Liver (tissue), 9 donors: Measurements from ENCODE around the gene BLM. TPM values are rescaled to one million over a fixed set of nuclear protein-coding genes. Genes with fewer than 3 reads are reported as not detected.

ENCODE experiments used
- DNase-seq: peaks from one replicate; pipeline ENCODE4 v3.0.0-alpha.2; 2017; ENCODE audit warnings: low spot score
- H3K27ac ChIP-seq, 2 donors: one replicate each; pipeline ENCODE4 v1.7.0; 2013; ENCODE audit warnings: inconsistent platforms in 2 of 2, low read length in 2 of 2, control low read depth in 1 of 2, low read depth in 1 of 2, mild to moderate bottlenecking in 1 of 2
- H3K27me3 ChIP-seq, 4 donors: one replicate each; pipeline versions ENCODE4 v1.6.1 to v1.7.0; 2013; ENCODE audit warnings: low read length in 3 of 4, inconsistent platforms in 1 of 4, mild to moderate bottlenecking in 1 of 4, moderate library complexity in 1 of 4; ENCODE audit not compliant: control insufficient read depth in 4 of 4, insufficient read depth in 4 of 4
- H3K36me3 ChIP-seq, 4 donors: one replicate each; pipeline versions ENCODE4 v1.6.1 to v1.7.0; 2013; ENCODE audit warnings: low read length in 3 of 4, mild to moderate bottlenecking in 3 of 4, low read depth in 1 of 4, moderate library complexity in 1 of 4; ENCODE audit not compliant: control insufficient read depth in 4 of 4, insufficient read depth in 3 of 4
- H3K4me1 ChIP-seq, 4 donors: one replicate each; pipeline versions ENCODE4 v1.6.1 to v1.7.0; 2013; ENCODE audit warnings: low read length in 3 of 4, mild to moderate bottlenecking in 3 of 4, moderate library complexity in 1 of 4; ENCODE audit not compliant: control insufficient read depth in 4 of 4, insufficient read depth in 4 of 4
- H3K4me3 ChIP-seq, 3 donors: one replicate each; pipeline versions ENCODE4 v1.6.1 to v1.7.0; 2013; ENCODE audit warnings: low read length in 3 of 3, control low read depth in 1 of 3, low read depth in 1 of 3, mild to moderate bottlenecking in 1 of 3
- H3K9ac ChIP-seq, 2 donors: one replicate each; pipeline ENCODE4 v1.7.0; 2013; ENCODE audit warnings: low read length in 2 of 2, mild to moderate bottlenecking in 2 of 2, moderate library complexity in 2 of 2, control low read depth in 1 of 2, low read depth in 1 of 2
- H3K9me3 ChIP-seq, 4 donors: one replicate each; pipeline versions ENCODE4 v1.6.1 to v1.7.0; 2013; ENCODE audit warnings: low read length in 3 of 4; ENCODE audit not compliant: control insufficient read depth in 4 of 4
- ATF3 ChIP-seq: IDR thresholded peaks from 2 replicates; pipeline ENCODE4 v1.6.1; 2016; ENCODE audit warnings: antibody characterized with exemption
- CTCF ChIP-seq: fragments of 150-350 bp; IDR thresholded peaks from 2 replicates; pipeline ENCODE4 v1.5.1; 2017; ENCODE audit warnings: improper control_type of control experiment, low read depth, low read length; ENCODE audit not compliant: missing input control
- EGR1 ChIP-seq, 2 donors: IDR thresholded peaks; 2 replicates each; pipeline ENCODE4 v1.6.1; 2016 to 2018; ENCODE audit warnings: antibody characterized with exemption in 2 of 2, low read depth in 2 of 2
- FOXA1 ChIP-seq: IDR thresholded peaks from 2 replicates; pipeline ENCODE4 v1.6.1; 2016; ENCODE audit warnings: antibody characterized with exemption
- FOXA2 ChIP-seq: IDR thresholded peaks from 2 replicates; pipeline ENCODE4 v1.6.1; 2016; ENCODE audit warnings: antibody characterized with exemption
- GABPA ChIP-seq, 2 donors: IDR thresholded peaks in 1 of 2; conservative IDR thresholded peaks in 1 of 2; 2 replicates each; pipeline ENCODE4 v1.6.1; 2016; ENCODE audit warnings: antibody characterized with exemption in 2 of 2, mild to moderate bottlenecking in 1 of 2, moderate library complexity in 1 of 2
- HNF4A ChIP-seq, 2 donors: conservative IDR thresholded peaks; 2 replicates each; pipeline ENCODE4 v1.6.1; 2016; ENCODE audit warnings: antibody characterized with exemption in 2 of 2, mild to moderate bottlenecking in 2 of 2
- HNF4G ChIP-seq: IDR thresholded peaks from 2 replicates; pipeline ENCODE4 v1.6.1; 2016; ENCODE audit warnings: antibody characterized with exemption
- MAX ChIP-seq: IDR thresholded peaks from 2 replicates; pipeline ENCODE4 v1.6.1; 2016; ENCODE audit warnings: antibody characterized with exemption
- NR2F2 ChIP-seq: IDR thresholded peaks from 2 replicates; pipeline ENCODE4 v1.6.1; 2016; ENCODE audit warnings: antibody characterized with exemption
- RAD21 ChIP-seq, 2 donors: IDR thresholded peaks; 2 replicates each; pipeline ENCODE4 v1.6.1; 2016; ENCODE audit warnings: antibody characterized with exemption in 2 of 2, mild to moderate bottlenecking in 2 of 2
- REST ChIP-seq: IDR thresholded peaks from 2 replicates; pipeline ENCODE4 v1.6.1; 2016; ENCODE audit warnings: antibody characterized with exemption, mild to moderate bottlenecking
- RXRA ChIP-seq, 2 donors: IDR thresholded peaks; 2 replicates each; pipeline ENCODE4 v1.6.1; 2017 to 2018; ENCODE audit warnings: antibody characterized with exemption in 2 of 2, mild to moderate bottlenecking in 1 of 2
- SP1 ChIP-seq: IDR thresholded peaks from 2 replicates; pipeline ENCODE4 v1.6.1; 2018; ENCODE audit warnings: antibody characterized with exemption, mild to moderate bottlenecking
- TAF1 ChIP-seq: conservative IDR thresholded peaks from 2 replicates; pipeline ENCODE4 v1.6.1; 2016; ENCODE audit warnings: antibody characterized with exemption, mild to moderate bottlenecking
- YY1 ChIP-seq: IDR thresholded peaks from 2 replicates; pipeline ENCODE4 v1.6.1; 2016; ENCODE audit warnings: antibody characterized with exemption, mild to moderate bottlenecking
- ZBTB33 ChIP-seq: IDR thresholded peaks from 2 replicates; pipeline ENCODE4 v1.6.1; 2016; ENCODE audit warnings: antibody characterized with exemption
- WGBS: extraction: QIAGEN DNeasy Blood & Tissue Kit; methylation state at CpG from one replicate; pipeline ENCODE4 v1.1.7; 2013; 5-methylcytosine and 5-hydroxymethylcytosine counted together
- polyA plus RNA-seq, 2 donors: library from polyadenylated mRNA; stranded (reverse) in 1 of 2; unstranded in 1 of 2; fragments of 200-250 nt in 1 of 2; fragments of >200 nt in 1 of 2; fragmentation: Nextera tagmentation in 1 of 2; extraction: Ambion mirVana in 1 of 2; gene quantifications; one replicate each; pipeline versions ENCODE4 v1.2.1 to v1.2.3, GENCODE V29; 2013 to 2015
- total RNA-seq, 2 donors: library from RNA; depleted of rRNA; stranded (reverse); fragments of >200 nt; gene quantifications; one replicate each; pipeline ENCODE4 v1.2.3, GENCODE V29; 2014
- donor health status: healthy.
- donor health status: healthy.
- donor health status: healthy.
- donor health status: healthy.
- donor health status: healthy.

The BLM gene
- total and polyA plus RNA-seq, 4 donors, result 0.33 to 15.1 (median 0.41) TPM

GRCh38 chr15:90701048-90701447 lies 16.1 kb upstream of the BLM start:
- H3K27me3 ChIP-seq, result no peaks in the 10 kb centered on the region
- no peak overlapping the region for H3K27ac ChIP-seq
- WGBS, result 81% methylated on average over 2 of the region's 2 CpGs

GRCh38 chr15:90701880-90702630 lies 15.1 kb upstream of the BLM start:
- Histone ChIP-seq H3K36me3 (no peaks in the 10 kb centered on the region), H3K27ac (no peak overlapping the region), H3K4me3 (no peak overlapping the region), H3K9ac (no peak overlapping the region), H3K4me1 (no peaks in the 10 kb centered on the region), H3K27me3 (no peaks in the 10 kb centered on the region), H3K9me3 (no peaks in the 10 kb centered on the region)
- WGBS, result 91% methylated on average over 9 of the region's 9 CpGs
- TF ChIP-seq NR2F2 (no peak), CTCF (no peak), RAD21 (IDR thresholded peaks at IDR 0.05) (peak; percentile 6 to 12)
- DNase-seq, result no peak

More at GRCh38 chr15:90701048-90701447, 16.1 kb upstream of the BLM start:
- no peak for TF ChIP-seq NR2F2
- no peak for TF ChIP-seq RXRA (IDR thresholded peaks at IDR 0.05)
- TF ChIP-seq YY1, result no peak
- no peak for DNase-seq
- H3K36me3 ChIP-seq, result no peaks in the 10 kb centered on the region
- H3K4me3 ChIP-seq, result no peak overlapping the region
- no peaks in the 10 kb centered on the region for H3K4me1 ChIP-seq
- no peak overlapping the region for H3K9ac ChIP-seq
- no peaks in the 10 kb centered on the region for H3K9me3 ChIP-seq

- no peak overlapping the region for H3K27ac ChIP-seq
- DNase-seq, result no peak
- WGBS, result 97% methylated on average over 5 of the region's 5 CpGs
- no peak overlapping the region for H3K9ac ChIP-seq
- H3K27me3 ChIP-seq, result no peaks in the 10 kb centered on the region
- H3K9me3 ChIP-seq, result no peaks in the 10 kb centered on the region
- no peaks in the 10 kb centered on the region for H3K36me3 ChIP-seq
- H3K4me3 ChIP-seq, result no peak overlapping the region
- H3K4me1 ChIP-seq, result no peaks in the 10 kb centered on the region
- TF ChIP-seq CTCF (no peak), ZBTB33 (no peak), HNF4A (conservative IDR thresholded peaks at IDR 0.05) (no peak), RAD21 (IDR thresholded peaks at IDR 0.05) (no peak), FOXA1 (no peak), YY1 (no peak), EGR1 (IDR thresholded peaks at IDR 0.05; ENCODE audit: low read depth in 2 of 2) (no peak), TAF1 (no peak), NR2F2 (no peak), SP1 (no peak), FOXA2 (no peak), GABPA (IDR thresholded peaks at IDR 0.05 in 1 of 2, conservative IDR thresholded peaks at IDR 0.05 in 1 of 2) (no peak), ATF3 (no peak), REST (no peak), HNF4G (no peak), MAX (no peak), RXRA (IDR thresholded peaks at IDR 0.05) (no peak)
These were observed 13.7 kb upstream of the BLM start for GRCh38 chr15:90703455-90703854.
